ENCODE measurements around the gene GABRB1. TPM values are rescaled to one million over a fixed set of nuclear protein-coding genes. Genes with fewer than 3 reads are reported as not detected.

GABRB1 gene
- total RNA-seq, 2 donors from 2014 or later, result not detected

DNA sequence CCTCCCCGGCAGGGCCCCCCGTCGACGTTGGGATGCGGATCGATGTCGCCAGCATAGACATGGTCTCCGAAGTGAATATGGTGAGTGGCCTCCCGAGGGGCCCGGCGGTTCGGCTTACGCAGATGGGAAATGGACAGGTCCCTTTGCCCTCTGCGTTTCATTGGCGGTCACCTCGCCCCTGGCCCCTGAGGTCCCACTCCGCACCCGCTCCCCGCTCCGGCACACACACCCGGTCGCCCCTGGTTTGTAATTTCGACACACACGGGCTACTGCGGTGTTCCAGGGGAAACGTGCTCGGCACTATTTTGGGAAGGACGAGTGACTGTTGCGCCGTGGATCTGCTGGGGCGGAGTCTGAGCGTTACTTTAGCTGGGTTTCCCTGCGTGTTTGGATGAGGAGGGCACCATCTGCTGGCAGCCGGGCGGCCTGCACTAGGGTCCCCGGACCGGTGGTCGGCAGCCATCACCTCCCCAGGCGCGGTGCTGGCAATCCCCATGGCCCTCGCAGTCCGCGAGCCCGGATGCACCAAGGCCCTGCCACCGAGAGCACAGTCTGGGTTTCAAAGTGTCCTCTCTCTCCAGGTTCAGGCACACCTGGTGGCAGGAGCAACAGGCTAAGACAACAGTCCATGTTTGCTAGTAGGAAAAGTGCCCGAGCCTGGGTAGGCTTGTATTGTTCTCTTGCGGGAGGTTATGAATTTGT lies 1.2 kb downstream of the GABRB1 start:
- ATAC-seq, result peak; percentile 62 to 90
- Mint-ChIP-seq H3K36me3 (no peaks in the 10 kb centered on the region), H3K9me3 (no peaks in the 10 kb centered on the region), H3K27ac (no peak overlapping the region)
- peak in 1 of 2 donors; percentile 57 for DNase-seq (ENCODE audit: low spot score in 2 of 2)

GRCh38 chr4:47038263-47038662 lies 6.9 kb downstream of the GABRB1 start:
- no peak for ATAC-seq
- Mint-ChIP-seq H3K36me3 (no peaks in the 10 kb centered on the region), H3K9me3 (no peaks in the 10 kb centered on the region), H3K27ac (no peak overlapping the region)
- no peak for DNase-seq (ENCODE audit: low spot score in 2 of 2)

GRCh38 chr4:47040828-47041227 lies 9.5 kb downstream of the GABRB1 start:
- Mint-ChIP-seq H3K9me3 (no peaks in the 10 kb centered on the region), H3K36me3 (no peaks in the 10 kb centered on the region), H3K27ac (no peak overlapping the region)
- no peak for ATAC-seq
- no peak for DNase-seq (ENCODE audit: low spot score in 2 of 2)

DNA sequence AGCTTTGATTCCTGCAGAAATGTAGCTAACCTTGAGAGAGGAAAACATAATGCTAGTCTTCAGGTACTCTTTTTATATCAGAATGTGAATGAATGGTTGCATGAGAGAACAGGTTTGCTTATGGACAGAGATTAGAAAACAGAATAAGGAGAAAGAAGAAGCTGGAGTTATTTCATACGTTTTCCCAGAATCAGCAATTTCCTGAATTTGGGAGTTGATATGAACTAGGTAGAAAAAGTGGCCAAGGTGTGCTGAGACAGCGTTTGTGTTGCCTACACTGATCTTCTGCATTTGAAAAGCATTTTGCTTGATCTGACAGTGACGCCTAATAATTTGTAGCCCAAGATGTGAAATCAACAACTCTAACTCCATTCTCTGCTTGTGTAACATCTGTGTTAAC lies 12.5 kb downstream of the GABRB1 start:
- ATAC-seq (no peak), DNase-seq (ENCODE audit: low spot score in 2 of 2) (no peak)
- Mint-ChIP-seq H3K27ac (no peak overlapping the region), H3K36me3 (no peaks in the 10 kb centered on the region), H3K9me3 (no peaks in the 10 kb centered on the region)

DNA sequence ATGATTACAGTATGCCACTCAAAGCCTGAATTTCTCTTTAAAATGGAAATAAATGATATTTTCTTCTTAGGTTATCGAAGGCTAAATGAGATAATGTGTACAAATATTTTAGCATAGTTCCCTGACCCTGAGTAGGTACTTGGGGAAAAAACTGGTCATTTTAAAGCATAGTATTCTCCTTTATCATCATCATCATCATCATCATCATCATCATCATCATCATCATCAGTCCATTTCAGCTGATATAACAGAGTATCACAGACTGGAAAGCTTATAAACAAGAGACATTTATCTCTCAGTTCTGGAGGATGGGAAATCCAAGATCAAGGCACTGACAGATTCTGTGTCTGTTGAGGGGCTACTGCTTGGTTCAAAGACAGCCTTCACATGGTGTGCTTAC lies 13.9 kb downstream of the GABRB1 start:
- no peak for ATAC-seq
- Mint-ChIP-seq H3K27ac (no peak overlapping the region), H3K36me3 (no peaks in the 10 kb centered on the region)

DNA sequence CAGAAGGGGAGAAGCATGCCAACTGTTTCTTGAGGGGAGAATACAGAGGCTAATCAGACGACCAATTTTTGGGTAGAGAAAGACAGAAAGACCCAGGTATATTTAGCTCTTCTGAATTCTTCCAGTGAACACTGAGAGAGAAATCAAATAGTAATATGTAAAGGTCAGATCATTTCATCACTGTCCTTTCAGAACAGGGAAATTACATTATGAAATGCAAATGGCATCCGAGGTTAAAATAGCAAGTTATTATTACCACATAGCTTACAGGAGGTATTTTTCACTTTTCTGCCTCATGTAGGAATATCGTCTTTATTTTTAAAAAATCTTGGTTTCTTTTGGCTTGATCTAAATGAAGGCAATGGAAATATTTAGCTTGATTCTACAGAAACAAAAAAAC lies 18.0 kb downstream of the GABRB1 start:
- DNase-seq (ENCODE audit: low spot score in 2 of 2) (no peak), ATAC-seq (no peak)
- Mint-ChIP-seq H3K9me3 (no peaks in the 10 kb centered on the region), H3K36me3 (no peaks in the 10 kb centered on the region), H3K27ac (no peak overlapping the region)

More for the DNA sequence above, 13.9 kb downstream of the GABRB1 start:
- no peak for DNase-seq (ENCODE audit: low spot score in 2 of 2)
- H3K9me3 Mint-ChIP-seq, result no peaks in the 10 kb centered on the region

- Mint-ChIP-seq H3K27ac (no peak overlapping the region), H3K9me3 (no peaks in the 10 kb centered on the region), H3K36me3 (no peaks in the 10 kb centered on the region)
- ATAC-seq (no peak), DNase-seq (ENCODE audit: low spot score in 2 of 2) (no peak)
These were observed 19.7 kb downstream of the GABRB1 start for GRCh38 chr4:47050761-47051725.

- DNase-seq (ENCODE audit: low spot score in 2 of 2), result no peak
- H3K36me3 Mint-ChIP-seq, result peaks cover 0 to 4% of the 10 kb centered on the region in 2 donors
- H3K27ac Mint-ChIP-seq, result no peak overlapping the region
- no peaks in the 10 kb centered on the region for H3K9me3 Mint-ChIP-seq
- ATAC-seq, result no peak
These were observed 22.1 kb downstream of the GABRB1 start for GRCh38 chr4:47053485-47053884.

GRCh38 chr4:47054130-47054529 lies 22.8 kb downstream of the GABRB1 start:
- no peak overlapping the region for H3K27ac Mint-ChIP-seq
- no peaks in the 10 kb centered on the region for H3K9me3 Mint-ChIP-seq
- ATAC-seq, result no peak
- peaks cover 0 to 4% of the 10 kb centered on the region in 2 donors for H3K36me3 Mint-ChIP-seq
- DNase-seq (ENCODE audit: low spot score in 2 of 2), result no peak

DNA sequence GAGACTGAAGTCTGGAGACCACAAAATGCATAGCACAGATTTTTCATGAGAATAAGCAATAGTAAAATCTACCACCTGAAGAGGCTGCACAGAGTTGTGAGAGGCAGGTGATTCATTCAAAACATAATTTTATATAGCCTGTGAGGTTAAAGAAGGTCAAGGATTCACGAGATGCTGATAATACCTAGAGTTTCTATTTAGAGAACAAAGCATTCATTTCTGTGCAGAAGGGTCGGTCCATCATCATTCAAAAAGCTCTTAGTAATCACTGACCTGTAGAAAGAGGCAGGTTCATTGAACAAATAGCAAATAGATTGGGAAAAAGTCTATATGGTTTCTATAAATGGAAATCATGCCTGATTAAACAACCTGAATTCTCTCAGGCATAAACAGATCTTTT lies 26.6 kb downstream of the GABRB1 start:
- ATAC-seq (no peak), DNase-seq (ENCODE audit: low spot score in 2 of 2) (no peak)
- peaks cover 0 to 4% of the 10 kb centered on the region in 2 donors for H3K9me3 Mint-ChIP-seq

DNA sequence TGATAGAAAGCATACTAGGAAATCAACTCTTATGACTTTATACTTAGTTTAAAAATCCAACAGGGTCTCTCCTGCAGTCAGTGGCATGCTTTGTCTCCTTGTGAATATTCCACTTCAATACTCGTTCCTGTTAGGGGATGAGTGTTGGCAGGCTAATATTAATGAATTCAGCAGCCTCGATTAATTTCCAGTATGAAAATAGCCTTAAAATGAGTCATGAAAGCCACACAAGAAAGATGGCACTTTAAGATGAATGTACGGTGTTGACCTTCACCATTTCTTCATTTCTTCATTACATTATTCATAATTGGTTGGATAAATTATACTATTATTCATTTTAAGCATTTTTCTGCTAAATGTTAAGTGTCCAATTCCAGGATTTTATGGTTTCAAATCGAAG lies 29.2 kb downstream of the GABRB1 start:
- peaks cover 0 to 4% of the 10 kb centered on the region in 2 donors for H3K36me3 Mint-ChIP-seq
- ATAC-seq, result no peak
- peaks cover 0 to 4% of the 10 kb centered on the region in 2 donors for H3K9me3 Mint-ChIP-seq
- no peak for DNase-seq (ENCODE audit: low spot score in 2 of 2)
- H3K27ac Mint-ChIP-seq, result no peak overlapping the region

More for the DNA sequence above, 26.6 kb downstream of the GABRB1 start:
- Mint-ChIP-seq H3K36me3 (peaks cover 0 to 4% of the 10 kb centered on the region in 2 donors), H3K27ac (no peak overlapping the region)

DNA sequence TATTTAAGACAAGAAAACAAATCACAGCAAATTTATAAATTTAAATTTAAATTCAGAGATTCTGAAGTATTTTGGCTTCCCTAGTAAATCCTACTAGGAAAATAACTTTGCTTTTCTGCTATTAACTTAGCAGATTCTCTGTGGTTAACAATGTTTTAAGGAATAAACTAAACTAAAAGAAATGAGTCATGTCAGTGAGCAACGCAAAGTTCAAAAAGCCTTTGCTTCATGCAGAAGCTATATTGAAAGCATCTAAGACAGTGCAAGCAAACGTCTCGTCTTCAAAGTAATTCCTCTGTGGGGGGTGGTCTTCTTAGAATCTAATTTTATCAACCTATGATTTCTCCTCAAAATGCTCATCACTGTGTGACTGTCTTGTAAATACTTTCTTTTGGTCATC lies 30.1 kb downstream of the GABRB1 start:
- Mint-ChIP-seq H3K36me3 (peaks cover 0 to 2% of the 10 kb centered on the region in 2 donors), H3K9me3 (peaks cover 0 to 4% of the 10 kb centered on the region in 2 donors), H3K27ac (no peak overlapping the region)
- DNase-seq (ENCODE audit: low spot score in 2 of 2) (no peak), ATAC-seq (no peak)

DNA sequence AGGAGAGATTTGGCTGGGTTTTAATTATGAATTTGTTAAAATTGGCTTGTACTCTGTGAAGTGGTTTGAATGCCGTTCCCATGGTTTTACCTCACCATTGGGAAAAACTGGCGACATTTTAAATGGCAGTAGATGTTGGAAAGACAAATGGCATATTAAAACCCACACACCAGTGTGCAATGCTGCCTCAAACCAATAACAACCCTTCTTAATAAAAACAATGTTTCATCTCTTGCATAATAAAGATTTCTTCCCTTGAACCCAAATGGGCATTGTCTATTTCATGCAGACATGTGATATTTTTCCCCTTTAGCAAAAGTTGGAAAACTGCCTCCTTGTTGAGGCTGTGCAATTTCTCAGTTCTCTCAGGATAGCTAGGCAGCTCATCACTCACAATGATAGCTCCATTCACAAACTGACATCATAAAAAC lies 33.7 kb downstream of the GABRB1 start:
- ATAC-seq (no peak), DNase-seq (ENCODE audit: low spot score in 2 of 2) (no peak)
- Mint-ChIP-seq H3K27ac (no peak overlapping the region), H3K36me3 (no peaks in the 10 kb centered on the region), H3K9me3 (peaks cover 0 to 4% of the 10 kb centered on the region in 2 donors)

DNA sequence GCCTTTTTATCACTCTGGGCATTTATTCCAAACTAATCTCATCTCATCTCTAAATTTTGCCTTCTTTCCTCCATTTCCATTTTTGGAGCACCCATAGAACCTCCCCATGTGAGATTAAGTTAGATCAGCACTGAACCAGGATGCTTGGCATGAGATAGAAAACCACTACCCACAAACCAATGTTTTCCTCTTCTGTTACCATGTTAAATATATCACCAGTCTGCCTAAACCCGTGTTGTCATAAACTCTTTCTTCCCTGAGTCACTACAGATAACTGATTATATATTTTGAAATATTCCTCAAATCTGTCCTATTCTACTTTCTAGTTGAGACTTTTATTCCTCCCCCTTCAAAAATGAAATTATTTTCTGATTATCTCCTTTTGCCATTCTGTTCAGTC lies 37.6 kb downstream of the GABRB1 start:
- no peaks in the 10 kb centered on the region for H3K36me3 Mint-ChIP-seq
- peaks cover 8 to 10% of the 10 kb centered on the region in 2 donors for H3K9me3 Mint-ChIP-seq
- DNase-seq (ENCODE audit: low spot score in 2 of 2) (no peak), ATAC-seq (no peak)
- H3K27ac Mint-ChIP-seq, result no peak overlapping the region

DNA sequence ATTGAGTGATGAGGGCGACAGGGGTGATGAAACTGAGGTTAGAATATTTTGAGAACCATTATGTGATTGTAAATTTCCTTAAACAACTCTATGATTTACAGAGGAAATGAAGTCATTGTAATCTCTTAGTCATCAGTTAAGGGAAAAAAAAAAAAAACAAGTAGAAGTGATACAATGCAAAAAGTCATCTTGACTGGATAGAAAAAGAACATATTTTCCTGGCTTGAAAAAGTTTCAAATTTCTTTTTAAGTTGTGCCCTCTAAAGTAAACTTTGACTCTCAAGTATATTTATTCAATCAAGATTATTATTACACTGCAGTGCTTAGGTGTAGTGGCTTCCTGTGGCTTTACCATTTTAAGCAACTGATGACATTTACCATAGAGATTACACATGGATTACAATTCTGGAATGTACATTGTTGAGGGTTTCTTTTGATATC lies 40.6 kb downstream of the GABRB1 start:
- Mint-ChIP-seq H3K27ac (no peak overlapping the region), H3K36me3 (no peaks in the 10 kb centered on the region), H3K9me3 (peaks cover 8 to 10% of the 10 kb centered on the region in 2 donors)
- DNase-seq (ENCODE audit: low spot score in 2 of 2) (no peak), ATAC-seq (no peak)

GRCh38 chr4:47073647-47074046 lies 42.3 kb downstream of the GABRB1 start:
- H3K36me3 Mint-ChIP-seq, result no peaks in the 10 kb centered on the region
- H3K27ac Mint-ChIP-seq, result no peak overlapping the region
- H3K9me3 Mint-ChIP-seq, result peaks cover 8 to 10% of the 10 kb centered on the region in 2 donors
- no peak for DNase-seq (ENCODE audit: low spot score in 2 of 2)
- ATAC-seq, result no peak

DNA sequence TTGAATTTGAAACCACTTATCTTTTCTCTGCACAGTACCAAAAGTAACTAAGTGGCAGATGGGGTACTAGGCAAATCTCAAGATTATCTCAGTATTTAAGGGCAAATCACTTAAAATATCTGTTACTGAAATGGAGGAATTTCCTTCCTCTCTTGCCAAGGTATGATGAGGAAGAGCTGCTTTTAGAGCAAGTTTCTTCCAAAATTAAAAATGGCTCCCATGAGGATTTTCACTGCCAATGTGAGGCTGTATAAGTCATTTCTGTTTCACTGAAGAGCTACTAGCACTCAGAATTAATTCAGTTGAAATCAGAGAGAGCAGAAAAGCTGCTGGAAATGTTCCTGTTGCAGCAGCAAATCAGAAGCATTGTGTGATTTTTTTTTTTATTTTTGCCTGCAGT lies 43.4 kb downstream of the GABRB1 start:
- H3K36me3 Mint-ChIP-seq, result no peaks in the 10 kb centered on the region
- no peak overlapping the region for H3K27ac Mint-ChIP-seq
- DNase-seq (ENCODE audit: low spot score in 2 of 2), result no peak
- no peak for ATAC-seq
- H3K9me3 Mint-ChIP-seq, result peaks cover 8 to 10% of the 10 kb centered on the region in 2 donors

Data from activated naive CD4-positive, alpha-beta T cell treated with anti-CD3 and anti-CD28 coated beads, Interleukin-2, amount 50 U/mL, for 72 hours (primary cell).